Activated T-cell treated with anti-CD3 and anti-CD28 coated beads for 48 hours (primary cell): ENCODE results near the gene TNFSF9.
A peak's percentile ranks its signal among the peaks of the same experiment; 100 is the strongest.
"Not testable (repeated sequence)": the region's sequence is repeated elsewhere in the genome, so short reads cannot be mapped to it uniquely, and the experiment has no call there.

Source experiments
- DNase-seq: peaks from one replicate; pipeline ENCODE4 v3.0.0-alpha.2; 2020; ENCODE audit warnings: low read depth

Gene TNFSF9

GRCh38 chr19:6508028-6508771 is 22.6 kb upstream of the TNFSF9 start:
- not testable (repeated sequence) for DNase-seq

GRCh38 chr19:6509118-6509971 is 21.5 kb upstream of the TNFSF9 start:
- no peak for DNase-seq

DNA sequence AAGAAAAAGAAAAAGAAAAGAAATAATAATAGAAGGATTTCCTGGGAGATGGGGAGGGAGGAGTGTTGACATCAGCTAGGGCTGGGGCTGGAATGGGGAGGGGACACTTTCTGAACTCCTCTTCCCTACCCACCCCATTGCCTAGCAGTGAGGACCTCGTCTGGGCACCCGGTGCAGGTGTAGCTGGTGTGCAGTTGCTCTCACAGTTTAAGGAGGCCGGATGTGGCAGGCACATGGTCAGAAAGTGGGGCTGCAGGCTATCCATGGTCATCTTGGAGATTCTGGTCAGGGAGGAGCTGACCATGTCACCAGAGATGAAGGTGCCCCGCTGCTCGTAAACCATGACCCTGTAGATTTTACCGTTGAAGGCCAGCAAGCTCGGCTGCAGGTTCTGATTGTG is 20.2 kb upstream of the TNFSF9 start:
- DNase-seq, result no peak

DNA sequence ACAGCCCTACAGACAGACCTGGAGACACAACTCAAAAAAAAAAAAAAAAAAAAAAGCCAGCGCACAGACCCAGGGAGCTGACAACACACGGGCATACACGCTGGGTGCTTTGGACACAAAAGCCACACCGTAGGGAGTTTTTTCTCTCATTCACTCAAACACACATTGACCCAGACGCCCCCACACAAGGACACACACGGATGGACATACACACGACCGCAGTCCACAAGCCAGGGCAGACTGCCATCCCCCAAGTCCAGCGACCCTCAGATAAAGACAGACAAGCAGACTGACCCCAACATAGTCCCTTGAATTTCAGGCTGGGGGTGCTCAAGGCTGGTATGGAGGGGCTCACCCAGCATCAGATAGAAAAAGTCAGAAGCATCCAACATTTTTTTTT is 16.7 kb upstream of the TNFSF9 start:
- no peak for DNase-seq

- DNase-seq, result no peak
Measured at GRCh38 chr19:6514926-6515544, 15.8 kb upstream of the TNFSF9 start.

GRCh38 chr19:6516018-6516658 is 14.7 kb upstream of the TNFSF9 start:
- DNase-seq, result peak; percentile 71

GRCh38 chr19:6516659-6517291 is 14.1 kb upstream of the TNFSF9 start:
- DNase-seq, result peak; percentile 89

DNA sequence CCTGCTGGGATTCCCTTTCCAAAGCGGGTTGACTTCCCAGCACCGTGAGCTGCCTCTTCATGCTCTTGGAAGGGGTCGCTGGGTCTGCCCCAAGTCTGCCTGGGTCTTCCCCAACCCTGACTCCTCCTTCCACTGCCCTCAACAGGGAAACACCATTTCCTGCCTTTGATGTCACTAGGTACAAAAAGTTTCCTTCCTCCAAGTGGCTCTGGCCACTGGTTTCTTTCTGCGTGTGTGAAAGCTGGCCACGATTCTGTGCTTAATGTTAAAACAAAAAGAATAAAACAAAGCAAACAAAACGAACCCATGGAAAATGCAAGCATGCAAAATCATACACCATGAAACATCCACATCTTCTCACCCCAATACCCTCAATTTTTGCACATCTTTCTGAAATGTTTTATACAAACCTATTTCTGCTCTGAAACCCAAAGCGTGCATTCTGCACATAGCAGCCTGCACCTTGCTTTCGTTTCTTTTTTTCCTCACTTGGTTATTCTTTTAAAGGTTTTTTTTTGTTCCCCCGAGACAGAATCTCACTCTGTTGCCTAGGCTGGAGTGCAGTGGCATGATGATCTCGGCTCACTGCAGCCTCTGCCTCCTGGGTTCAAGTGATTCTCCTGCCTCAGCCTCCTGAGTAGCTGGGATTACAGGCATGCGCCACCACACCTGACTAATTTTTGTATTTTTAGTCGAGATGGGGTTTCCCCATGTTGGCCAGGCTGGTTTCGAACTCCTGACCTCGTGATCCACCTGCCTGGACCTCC is 12.5 kb upstream of the TNFSF9 start:
- DNase-seq, result no peak

DNA sequence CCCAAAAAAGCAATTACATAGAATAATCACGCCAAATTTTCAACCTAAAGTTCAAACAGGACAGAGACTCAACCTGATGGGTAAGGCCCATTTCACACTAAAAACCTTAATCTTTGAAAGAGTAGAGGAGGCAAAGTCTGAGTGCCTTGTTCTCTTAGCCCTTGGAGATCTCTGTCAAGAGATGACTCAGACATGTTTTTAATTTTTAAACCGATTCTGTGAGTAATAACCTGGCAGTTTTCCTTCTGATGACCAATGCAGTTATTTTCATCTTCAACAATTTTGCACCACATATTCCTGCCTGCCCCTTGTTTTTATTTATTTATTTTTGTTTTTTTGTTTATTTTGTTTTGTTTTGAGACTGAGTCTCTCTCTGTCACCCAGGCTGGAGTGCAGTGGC is 11.5 kb upstream of the TNFSF9 start:
- DNase-seq, result no peak

DNA sequence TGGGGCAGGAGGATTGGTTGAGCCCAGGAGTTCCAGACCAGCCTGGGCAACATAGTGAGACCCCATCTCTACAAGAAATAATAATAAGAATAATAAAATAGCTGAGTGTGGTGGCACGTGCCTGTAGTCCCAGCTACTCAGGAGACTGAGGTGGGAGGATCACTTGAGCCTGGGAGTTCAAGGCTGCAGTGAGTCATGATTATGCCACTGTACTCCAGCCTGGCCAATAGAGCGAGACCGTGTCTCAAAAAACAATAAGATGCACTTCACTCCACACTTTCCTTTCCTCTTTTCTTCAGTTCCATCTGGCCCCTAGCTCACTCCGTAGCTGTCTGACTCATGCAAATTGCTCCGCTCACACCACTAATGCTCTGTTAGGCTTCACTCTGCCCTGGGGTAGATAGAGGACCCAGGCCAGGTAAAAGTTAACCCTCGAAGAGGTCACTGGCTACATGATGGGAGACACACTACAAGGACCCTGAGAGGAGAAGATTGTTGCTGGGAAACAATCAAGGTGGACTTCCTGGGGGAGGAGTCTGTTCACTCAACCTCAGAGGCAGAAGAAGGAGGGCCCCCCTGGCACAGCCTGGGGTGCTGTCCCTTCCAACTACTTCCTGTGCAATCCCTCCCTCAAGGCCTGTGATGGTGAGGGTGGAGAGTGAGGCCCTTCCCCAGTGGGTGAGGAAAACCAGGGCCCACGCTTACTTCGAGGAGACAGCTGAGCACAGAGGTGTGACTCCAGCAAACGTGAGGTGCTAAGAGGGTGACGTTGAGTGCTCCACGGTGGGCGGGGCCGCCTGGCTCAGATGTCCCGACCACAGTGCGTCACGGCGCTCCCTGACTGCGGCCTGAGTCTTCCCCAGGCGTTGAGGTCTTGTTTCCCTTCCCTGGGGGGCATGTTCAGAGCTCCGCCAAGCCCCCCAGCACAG is 8.8 kb upstream of the TNFSF9 start:
- DNase-seq, result peak; percentile 39

DNA sequence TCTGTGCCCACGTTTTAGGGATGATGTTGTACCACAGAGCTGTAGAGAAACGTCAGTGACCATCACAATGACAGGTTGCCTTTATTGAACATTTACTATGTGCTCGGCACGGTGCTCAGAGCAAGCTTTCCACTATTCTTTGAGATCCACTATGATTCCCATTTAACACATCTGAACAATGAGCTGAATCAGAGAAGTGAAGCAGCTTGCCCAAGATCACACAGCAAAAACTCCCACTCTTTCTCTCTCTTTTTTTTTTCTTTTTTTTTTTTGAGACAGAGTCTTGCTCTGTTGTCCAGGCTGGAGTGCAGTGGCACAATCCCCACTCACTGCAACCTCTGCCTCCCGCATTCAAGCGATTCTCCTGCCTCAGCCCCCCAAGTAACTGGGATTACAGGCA is 8.1 kb upstream of the TNFSF9 start:
- no peak for DNase-seq

DNA sequence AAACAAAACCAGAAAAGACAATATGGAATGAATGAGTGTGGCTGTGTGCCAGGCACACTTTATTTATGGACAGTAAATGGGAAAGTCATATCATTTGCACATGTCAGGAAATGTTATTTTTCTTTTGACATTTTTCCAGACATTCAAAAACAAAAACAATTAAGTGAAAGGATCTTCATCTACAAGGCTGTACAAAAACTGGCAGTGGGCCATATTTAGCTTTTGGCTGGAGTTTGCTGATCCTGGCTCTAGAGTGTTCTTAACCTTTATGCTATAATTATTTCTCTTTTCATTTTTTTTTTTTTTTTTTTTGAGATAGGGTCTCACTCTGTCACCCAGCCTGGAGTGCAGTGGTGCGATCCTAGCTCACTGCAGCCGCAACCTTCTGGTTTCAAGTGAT is 6.5 kb upstream of the TNFSF9 start:
- no peak for DNase-seq

DNA sequence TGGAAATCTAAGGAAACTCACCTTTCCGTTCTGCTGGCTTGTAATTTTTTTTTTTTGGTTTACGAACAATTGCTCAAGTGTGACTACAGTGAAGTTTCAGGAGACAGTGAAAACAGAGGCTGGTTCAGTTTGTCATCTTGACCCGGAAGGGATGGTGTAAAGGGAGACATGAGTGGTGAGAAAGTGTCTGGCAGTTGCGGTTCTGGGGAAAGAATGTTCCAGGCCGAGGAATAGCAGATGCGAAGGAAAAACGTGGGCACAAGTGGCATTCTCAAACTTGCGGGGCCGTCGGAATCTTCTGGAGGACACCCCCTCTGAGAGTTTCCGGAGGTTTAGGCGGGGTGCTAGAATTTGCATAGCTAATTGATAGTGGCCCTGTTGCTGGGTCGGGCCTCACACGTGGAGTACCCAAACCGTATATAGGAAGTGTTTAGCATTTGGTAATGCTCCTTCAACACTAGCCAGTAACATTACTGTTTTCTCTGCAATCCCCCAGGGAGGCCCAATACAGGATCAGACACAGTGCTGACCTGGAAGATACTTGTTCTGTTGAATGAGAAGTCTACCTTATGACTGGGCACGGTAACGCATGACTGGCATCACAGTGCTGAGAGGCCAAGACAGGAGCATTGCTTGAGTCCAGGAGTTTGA is 2.8 kb upstream of the TNFSF9 start:
- no peak for DNase-seq

DNA sequence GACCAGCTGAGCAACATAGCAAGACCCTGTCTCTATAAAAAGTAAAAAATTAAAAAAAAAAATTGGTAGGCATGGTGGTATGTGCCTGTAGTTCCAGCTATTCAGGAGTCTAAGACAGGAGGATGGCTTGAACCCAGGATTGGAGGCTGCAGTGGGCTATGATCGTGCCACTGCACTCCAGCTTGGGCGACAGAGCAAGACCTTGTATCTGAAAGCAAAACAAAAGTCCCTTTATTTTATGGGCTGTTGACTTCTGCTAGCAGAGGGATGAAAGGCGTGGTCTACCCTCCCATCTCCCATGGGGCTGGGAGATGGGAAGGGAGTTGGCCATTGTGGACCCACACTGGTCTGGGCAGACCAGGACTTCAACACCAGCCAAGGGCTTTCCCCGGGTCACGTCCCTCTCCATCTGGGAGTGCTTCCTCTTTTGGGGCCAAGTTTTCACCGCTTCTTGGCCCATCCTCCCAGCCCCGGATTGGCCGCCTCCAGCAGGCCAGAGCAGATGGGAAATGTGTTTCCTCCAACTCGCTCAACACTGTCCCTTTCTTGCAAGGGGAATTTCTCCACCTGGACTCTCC is 2.2 kb upstream of the TNFSF9 start:
- no peak for DNase-seq

GRCh38 chr19:6529351-6529750 is 1.5 kb upstream of the TNFSF9 start:
- DNase-seq, result no peak

- DNase-seq, result no peak
Measured at GRCh38 chr19:6529937-6530385, 865 bp upstream of the TNFSF9 start.

DNA sequence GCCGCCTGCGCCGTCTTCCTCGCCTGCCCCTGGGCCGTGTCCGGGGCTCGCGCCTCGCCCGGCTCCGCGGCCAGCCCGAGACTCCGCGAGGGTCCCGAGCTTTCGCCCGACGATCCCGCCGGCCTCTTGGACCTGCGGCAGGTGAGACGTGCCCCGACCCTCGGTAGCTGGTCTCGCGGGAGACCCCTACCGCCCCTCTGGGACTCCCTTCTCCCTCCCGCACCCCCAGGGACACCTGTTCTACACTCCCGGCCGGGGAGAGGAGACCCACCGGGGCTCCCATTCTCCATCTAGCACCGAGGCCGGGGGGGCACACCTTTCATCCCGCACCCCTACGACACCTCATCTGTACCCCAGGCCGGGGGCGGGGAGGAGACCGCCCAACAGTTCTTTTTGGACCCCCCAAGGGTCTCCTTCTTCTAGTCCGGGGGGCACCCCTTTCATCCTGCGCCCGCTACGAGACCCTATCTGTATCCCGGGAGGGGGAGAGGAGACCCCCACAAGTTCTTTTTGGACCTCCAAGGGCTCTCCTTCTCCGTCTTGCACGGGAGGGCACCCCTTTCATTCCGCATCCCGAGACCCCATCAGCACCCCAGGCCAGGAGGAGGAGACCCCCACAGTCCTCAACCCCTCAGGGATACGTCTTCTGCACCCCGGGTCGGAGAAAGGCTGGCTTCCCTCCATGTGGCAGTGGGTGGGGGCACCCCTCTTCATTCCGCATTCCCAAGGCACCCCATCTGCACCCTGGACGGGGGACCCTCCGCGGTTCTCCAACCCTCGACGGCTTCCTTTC is 533 bp downstream of the TNFSF9 start:
- DNase-seq, result no peak

DNA sequence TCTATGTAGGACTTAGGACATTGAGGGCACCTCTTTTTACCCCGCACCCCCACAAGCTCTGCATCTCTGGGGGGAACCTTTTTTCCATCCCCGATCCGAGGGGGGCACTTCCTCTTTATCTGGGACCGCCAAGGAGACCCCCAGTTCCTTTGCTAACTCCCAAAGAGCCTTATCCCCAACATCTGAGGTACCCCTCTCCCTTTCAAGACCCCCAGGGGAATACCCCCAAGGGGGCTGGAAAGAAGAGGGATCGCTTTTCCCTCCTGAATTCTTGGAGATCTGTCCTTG is 1.1 kb downstream of the TNFSF9 start:
- no peak for DNase-seq
